ENCODE results near the gene RRAS2. TPM values are rescaled to one million over a fixed set of nuclear protein-coding genes. Genes with fewer than 3 reads are reported as not detected.
"Not testable (repeated sequence)": the region's sequence is repeated elsewhere in the genome, so short reads cannot be mapped to it uniquely, and the experiment has no call there.

Gene RRAS2
- polyA plus RNA-seq, 3 donors: 53.4 to 60.5 (median 56.4) TPM

GRCh38 chr11:14308897-14309387 lies 50.0 kb downstream of the RRAS2 start:
- DNase-seq (ENCODE audit: low read depth in 3 of 3, low spot score in 2 of 3): no peak

GRCh38 chr11:14308114-14308896 lies 50.7 kb downstream of the RRAS2 start:
- peak in 2 of 3 donors; percentile 9 to 23 for DNase-seq (ENCODE audit: low read depth in 3 of 3, low spot score in 2 of 3)

GRCh38 chr11:14306481-14306880 lies 52.5 kb downstream of the RRAS2 start:
- DNase-seq (ENCODE audit: low read depth in 3 of 3, low spot score in 2 of 3): no peak

GRCh38 chr11:14305649-14306048 lies 53.3 kb downstream of the RRAS2 start:
- no peak for DNase-seq (ENCODE audit: low read depth in 3 of 3, low spot score in 2 of 3)

GRCh38 chr11:14304601-14305000 lies 54.4 kb downstream of the RRAS2 start:
- DNase-seq (ENCODE audit: low read depth in 3 of 3, low spot score in 2 of 3): no peak

- DNase-seq (ENCODE audit: low read depth in 3 of 3, low spot score in 2 of 3): peak in 2 of 3 donors; percentile 25 to 27
These were observed 58.2 kb downstream of the RRAS2 start for GRCh38 chr11:14300661-14301304.

- no peak for DNase-seq (ENCODE audit: low read depth in 3 of 3, low spot score in 2 of 3)
These were observed 59.1 kb downstream of the RRAS2 start for GRCh38 chr11:14299921-14300320.

GRCh38 chr11:14290422-14290821 lies 68.6 kb downstream of the RRAS2 start:
- DNase-seq (ENCODE audit: low read depth in 3 of 3, low spot score in 2 of 3): no peak

- DNase-seq (ENCODE audit: low read depth in 3 of 3, low spot score in 2 of 3): no peak
These were observed 70.6 kb downstream of the RRAS2 start for GRCh38 chr11:14288189-14288935.

- not testable (repeated sequence) for DNase-seq (ENCODE audit: low read depth in 3 of 3, low spot score in 2 of 3)
These were observed 80.1 kb downstream of the RRAS2 start for GRCh38 chr11:14278869-14279268.

- no peak for DNase-seq (ENCODE audit: low read depth in 3 of 3, low spot score in 2 of 3)
These were observed 83.9 kb downstream of the RRAS2 start for GRCh38 chr11:14275076-14275475.

GRCh38 chr11:14273895-14274294 lies 85.1 kb downstream of the RRAS2 start:
- no peak for DNase-seq (ENCODE audit: low read depth in 3 of 3, low spot score in 2 of 3)

- no peak for DNase-seq (ENCODE audit: low read depth in 3 of 3, low spot score in 2 of 3)
These were observed 88.1 kb downstream of the RRAS2 start for GRCh38 chr11:14270690-14271542.

GRCh38 chr11:14269692-14270573 lies 89.0 kb downstream of the RRAS2 start:
- no peak for DNase-seq (ENCODE audit: low read depth in 3 of 3, low spot score in 2 of 3)

- DNase-seq (ENCODE audit: low read depth in 3 of 3, low spot score in 2 of 3): no peak
These were observed 90.9 kb downstream of the RRAS2 start for GRCh38 chr11:14267861-14268635.

- no peak for DNase-seq (ENCODE audit: low read depth in 3 of 3, low spot score in 2 of 3)
These were observed 92.4 kb downstream of the RRAS2 start for GRCh38 chr11:14266622-14267021.

GRCh38 chr11:14264966-14265365 lies 94.0 kb downstream of the RRAS2 start:
- DNase-seq (ENCODE audit: low read depth in 3 of 3, low spot score in 2 of 3): no peak

GRCh38 chr11:14262271-14262846 lies 96.6 kb downstream of the RRAS2 start:
- no peak for DNase-seq (ENCODE audit: low read depth in 3 of 3, low spot score in 2 of 3)
